ENCODE results near the gene FTL. TPM values are rescaled to one million over a fixed set of nuclear protein-coding genes. Genes with fewer than 3 reads are reported as not detected.

Gene FTL
- total RNA-seq, 2 donors from 2014 or later = 1,643 to 2,467 TPM

DNA sequence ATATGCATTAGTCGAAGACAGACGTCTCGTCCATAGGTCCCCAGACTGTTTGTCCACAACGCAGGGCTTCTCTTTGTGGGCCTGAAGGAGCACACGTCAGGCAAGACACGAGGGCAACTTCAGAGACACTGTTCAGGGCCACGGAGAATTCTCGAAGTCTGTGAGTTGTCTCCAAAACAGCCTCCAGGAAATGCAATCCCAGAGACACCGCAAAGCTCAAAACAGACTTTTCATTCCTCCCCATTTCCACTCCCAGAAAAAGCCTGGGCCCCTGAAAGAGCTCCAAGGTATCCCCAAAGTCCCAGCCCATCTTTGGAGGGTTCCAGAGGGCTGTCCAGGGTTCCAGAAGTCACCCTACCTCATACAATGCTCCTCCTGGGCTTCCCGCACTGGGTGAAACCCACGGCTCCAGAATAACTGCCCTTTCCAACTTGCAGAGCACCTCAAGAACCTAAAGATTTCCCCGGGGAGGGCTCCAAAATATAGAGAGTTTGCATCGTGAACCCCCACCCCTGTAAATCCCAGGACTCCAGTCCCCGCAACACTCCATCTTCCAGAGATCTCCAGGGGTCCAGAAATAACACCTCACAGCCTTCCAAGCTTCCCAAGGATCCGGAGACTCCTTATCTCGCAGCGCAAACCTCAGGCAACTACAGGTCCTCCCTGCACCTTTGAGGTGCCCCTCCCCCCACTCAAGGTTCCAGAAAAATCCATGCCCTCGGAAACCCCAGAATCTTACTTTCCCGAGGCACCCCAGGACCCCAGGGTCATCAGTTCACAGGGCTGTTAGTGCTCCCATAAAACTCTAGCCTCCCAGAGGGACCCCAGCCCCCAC, 687 bp upstream of the FTL start:
- no peaks in the 10 kb centered on the region for H3K27me3 Mint-ChIP-seq
- H3K9me3 Mint-ChIP-seq = no peaks in the 10 kb centered on the region
- DNase-seq (ENCODE audit: low spot score) (no peak), ATAC-seq (no peak)
- H3K27ac Mint-ChIP-seq = peak overlapping the region; percentile 98 to 99
- H3K36me3 Mint-ChIP-seq = peaks cover 7% of the 10 kb centered on the region
- H3K4me3 Mint-ChIP-seq = peak overlapping the region; percentile 100
- H3K4me1 Mint-ChIP-seq (ENCODE audit: low read depth in 2 of 2) = peaks cover 52 to 60% of the 10 kb centered on the region in 2 donors

DNA sequence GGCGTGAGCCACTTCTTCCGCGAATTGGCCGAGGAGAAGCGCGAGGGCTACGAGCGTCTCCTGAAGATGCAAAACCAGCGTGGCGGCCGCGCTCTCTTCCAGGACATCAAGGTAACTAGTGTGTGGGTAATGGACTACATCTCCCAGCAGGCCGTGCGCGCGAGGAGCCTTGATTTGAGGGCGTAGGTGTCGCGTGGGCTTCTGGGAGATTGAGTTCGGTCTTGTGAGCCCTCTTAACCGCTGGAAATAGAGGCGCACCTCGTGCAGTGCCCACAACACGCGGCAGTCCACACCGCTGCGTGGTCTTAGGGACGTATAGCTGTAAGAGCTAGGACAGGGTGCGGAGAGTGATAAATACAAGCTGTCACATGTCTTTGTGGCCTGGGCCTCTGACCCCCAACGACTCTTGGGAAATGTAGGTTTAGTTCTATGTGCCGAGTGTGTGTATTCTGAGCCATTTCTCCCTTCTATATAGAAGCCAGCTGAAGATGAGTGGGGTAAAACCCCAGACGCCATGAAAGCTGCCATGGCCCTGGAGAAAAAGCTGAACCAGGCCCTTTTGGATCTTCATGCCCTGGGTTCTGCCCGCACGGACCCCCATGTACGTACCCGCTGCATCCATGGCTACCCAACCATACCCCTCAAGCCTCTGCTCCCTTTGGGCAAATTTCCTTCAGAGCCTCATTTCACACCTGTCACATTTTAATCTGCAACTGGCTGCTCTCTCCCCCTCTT, 864 bp downstream of the FTL start:
- Mint-ChIP-seq H3K27ac (peak overlapping the region; percentile 98 to 99), H3K4me3 (peak overlapping the region; percentile 100), H3K36me3 (peaks cover 7% of the 10 kb centered on the region), H3K4me1 (ENCODE audit: low read depth in 2 of 2) (peaks cover 55 to 63% of the 10 kb centered on the region in 2 donors), H3K27me3 (no peaks in the 10 kb centered on the region), H3K9me3 (no peaks in the 10 kb centered on the region)
- ATAC-seq (peak; percentile 61 to 66), DNase-seq (ENCODE audit: low spot score) (peak; percentile 89)

DNA sequence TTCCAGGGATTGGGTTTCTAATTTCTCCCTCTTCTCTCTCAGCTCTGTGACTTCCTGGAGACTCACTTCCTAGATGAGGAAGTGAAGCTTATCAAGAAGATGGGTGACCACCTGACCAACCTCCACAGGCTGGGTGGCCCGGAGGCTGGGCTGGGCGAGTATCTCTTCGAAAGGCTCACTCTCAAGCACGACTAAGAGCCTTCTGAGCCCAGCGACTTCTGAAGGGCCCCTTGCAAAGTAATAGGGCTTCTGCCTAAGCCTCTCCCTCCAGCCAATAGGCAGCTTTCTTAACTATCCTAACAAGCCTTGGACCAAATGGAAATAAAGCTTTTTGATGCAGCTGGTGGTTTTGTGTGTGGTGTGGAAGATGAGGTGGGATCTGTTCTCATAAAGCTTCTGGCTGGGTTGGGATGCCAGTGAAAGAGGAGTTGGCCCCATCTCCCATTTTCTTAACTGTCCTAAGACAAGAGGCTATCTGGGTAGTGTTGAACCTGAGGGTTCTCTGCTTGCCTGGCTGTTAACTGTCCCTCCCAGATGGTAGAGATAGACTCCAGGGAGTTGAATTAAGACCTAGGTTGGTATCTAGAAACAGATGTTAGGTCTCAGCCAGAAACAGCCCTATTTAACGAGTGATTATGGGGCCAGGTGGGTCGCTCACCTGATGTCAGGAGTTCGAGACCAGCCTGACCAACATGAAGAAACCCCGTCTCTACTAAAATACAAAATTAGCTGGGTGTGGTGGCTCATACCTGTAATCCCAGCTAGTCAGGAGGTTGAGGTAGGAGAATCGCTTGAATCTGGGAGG, 1.6 kb downstream of the FTL start:
- Mint-ChIP-seq H3K4me3 (peak overlapping the region; percentile 100), H3K36me3 (peaks cover 7% of the 10 kb centered on the region), H3K4me1 (ENCODE audit: low read depth in 2 of 2) (peaks cover 56 to 61% of the 10 kb centered on the region in 2 donors), H3K9me3 (no peaks in the 10 kb centered on the region), H3K27ac (peak overlapping the region; percentile 98 to 99), H3K27me3 (no peaks in the 10 kb centered on the region)
- DNase-seq (ENCODE audit: low spot score) = no peak
- no peak for ATAC-seq

DNA sequence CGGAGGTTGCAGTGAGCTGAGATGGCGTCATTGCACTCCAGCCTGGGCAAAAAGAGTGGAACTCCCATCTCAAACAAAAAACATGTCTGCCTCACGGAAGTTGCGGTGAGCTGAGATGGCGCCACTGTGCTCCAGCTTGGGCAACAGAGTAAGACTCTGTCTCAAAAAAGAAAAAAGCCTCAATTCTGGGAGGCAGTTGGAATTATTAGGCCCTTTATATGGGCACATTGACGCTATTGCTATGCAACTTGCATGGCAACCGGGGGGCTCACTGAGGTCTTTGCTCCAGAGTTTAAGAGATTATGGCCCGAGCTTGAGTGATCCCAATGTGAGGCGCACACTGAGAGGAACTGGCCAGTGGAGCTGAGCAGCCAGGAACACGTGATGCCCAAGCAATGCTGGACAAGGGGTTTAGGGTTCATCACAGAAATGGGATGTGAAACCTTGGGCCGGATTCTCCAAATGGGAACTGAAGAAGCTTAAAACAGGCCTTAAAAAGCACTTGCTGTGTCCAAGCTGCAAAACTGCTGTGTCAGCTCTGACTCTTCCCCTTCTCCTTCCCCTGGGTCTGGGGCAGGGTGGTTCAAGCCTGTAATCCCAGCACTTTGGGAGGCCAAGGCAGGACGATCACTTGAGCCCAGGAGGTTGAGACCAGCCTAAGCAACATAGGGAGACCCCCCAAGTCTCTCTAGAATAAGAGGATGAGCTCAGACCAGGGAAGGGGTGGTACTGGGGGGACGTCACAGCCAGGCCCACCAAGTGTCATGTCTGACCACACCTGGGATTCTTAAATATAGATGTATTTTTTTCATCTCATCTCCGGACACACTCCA, 2.5 kb downstream of the FTL start:
- ATAC-seq (no peak), DNase-seq (ENCODE audit: low spot score) (no peak)
- Mint-ChIP-seq H3K27ac (peak overlapping the region; percentile 86 to 99), H3K4me3 (peak overlapping the region; percentile 100), H3K4me1 (ENCODE audit: low read depth in 2 of 2) (peaks cover 47 to 53% of the 10 kb centered on the region in 2 donors), H3K36me3 (peaks cover 7% of the 10 kb centered on the region), H3K9me3 (no peaks in the 10 kb centered on the region), H3K27me3 (no peaks in the 10 kb centered on the region)

DNA sequence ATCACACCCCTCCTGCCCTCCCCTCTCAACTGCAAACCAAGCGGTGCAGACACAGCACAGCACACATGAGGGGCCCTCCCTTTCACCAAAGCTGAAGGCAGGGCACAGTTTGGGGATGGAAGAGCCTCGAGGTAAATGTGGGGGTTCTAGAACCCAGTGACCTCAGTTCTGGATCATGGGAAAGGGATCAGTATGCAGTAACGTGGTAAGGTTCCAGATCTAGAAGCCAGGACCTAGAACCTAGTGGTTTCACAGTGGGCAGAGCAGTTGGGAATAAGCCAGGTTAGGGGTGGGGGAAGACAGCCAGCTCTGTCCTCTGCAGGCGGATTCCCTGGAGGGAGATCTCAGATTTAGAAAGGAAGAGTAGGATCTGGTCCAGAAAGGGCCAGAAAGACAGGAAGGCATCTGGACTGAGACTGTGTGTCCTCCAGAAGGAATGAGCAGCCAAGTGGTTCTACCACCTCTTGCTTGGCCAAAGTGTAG, 3.1 kb downstream of the FTL start:
- H3K27me3 Mint-ChIP-seq = no peaks in the 10 kb centered on the region
- peaks cover 7% of the 10 kb centered on the region for H3K36me3 Mint-ChIP-seq
- DNase-seq (ENCODE audit: low spot score) (no peak), ATAC-seq (no peak)
- peaks cover 41 to 46% of the 10 kb centered on the region in 2 donors for H3K4me1 Mint-ChIP-seq (ENCODE audit: low read depth in 2 of 2)
- peak overlapping the region; percentile 100 for H3K4me3 Mint-ChIP-seq
- no peaks in the 10 kb centered on the region for H3K9me3 Mint-ChIP-seq
- peak overlapping the region; percentile 18 to 86 for H3K27ac Mint-ChIP-seq

DNA sequence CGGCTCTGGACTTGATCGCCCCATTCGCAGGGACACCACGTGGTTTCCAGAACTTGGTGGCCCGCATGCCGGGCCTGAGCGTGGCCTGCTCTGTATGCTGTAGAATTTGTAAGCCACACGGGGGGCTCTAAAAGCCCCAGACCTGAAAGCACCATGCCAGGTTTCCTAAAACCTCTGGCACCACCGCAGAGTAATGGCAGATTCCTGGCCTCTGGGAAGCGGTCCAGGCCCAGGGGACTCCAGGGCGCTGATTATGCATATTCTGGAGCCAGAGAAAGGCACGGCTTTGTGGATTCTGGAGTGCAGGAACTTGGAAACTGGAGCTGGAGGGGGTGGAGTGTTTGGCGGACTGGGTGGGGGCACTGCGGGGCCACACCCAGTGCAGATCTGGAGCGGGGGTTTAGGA, 3.7 kb downstream of the FTL start:
- Mint-ChIP-seq H3K36me3 (peaks cover 7% of the 10 kb centered on the region), H3K27ac (peak overlapping the region in 1 of 2 donors; percentile 86), H3K9me3 (no peaks in the 10 kb centered on the region)

DNA sequence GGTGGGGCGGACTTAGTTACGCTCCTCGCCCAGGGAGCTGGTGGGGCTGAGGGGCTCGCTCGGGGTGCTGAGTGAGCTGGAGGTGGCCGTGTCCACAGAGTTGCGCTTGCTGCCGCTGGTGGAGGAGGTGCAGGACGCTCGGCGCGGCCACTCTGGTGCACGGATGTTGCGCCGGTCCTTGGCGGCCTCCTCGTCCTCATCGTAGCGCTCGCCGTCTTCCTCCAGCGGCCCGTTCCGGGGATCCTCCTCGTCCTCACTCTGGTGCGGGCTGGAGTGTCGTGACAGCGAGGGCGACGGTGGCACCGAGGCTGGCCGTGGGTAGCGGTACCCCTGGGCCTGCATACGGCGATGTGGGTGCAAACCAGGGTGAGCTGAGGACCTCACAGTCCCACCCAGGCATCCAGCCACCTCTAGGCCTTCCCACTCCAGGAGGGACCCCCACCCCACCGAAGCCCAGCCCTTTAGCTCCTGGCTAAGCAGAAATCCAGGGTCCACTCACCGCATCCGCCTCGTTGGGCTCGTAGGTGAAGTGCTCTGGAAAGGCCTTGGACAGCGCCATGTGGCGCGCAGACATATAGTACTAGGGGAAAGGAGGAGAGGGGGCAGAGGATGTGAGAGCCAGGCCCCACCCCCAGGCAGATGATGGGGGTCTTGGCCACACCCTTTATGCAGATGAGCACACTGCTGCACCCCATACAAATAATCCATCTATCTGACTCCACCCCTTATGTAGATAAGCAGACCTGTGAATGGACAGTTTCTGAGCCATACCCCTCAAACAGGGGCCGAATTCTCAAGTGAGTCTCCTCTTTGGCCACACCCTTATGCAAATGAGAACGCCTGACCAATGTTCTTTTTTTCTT, 4.4 kb downstream of the FTL start:
- DNase-seq (ENCODE audit: low spot score) (no peak), ATAC-seq (peak in 1 of 2 donors; percentile 1)
- H3K27me3 Mint-ChIP-seq = no peaks in the 10 kb centered on the region
- H3K4me3 Mint-ChIP-seq = no peak overlapping the region
- H3K36me3 Mint-ChIP-seq = peaks cover 7% of the 10 kb centered on the region
- no peaks in the 10 kb centered on the region for H3K9me3 Mint-ChIP-seq
- H3K27ac Mint-ChIP-seq = peak overlapping the region in 1 of 2 donors; percentile 86
- peaks cover 28 to 35% of the 10 kb centered on the region in 2 donors for H3K4me1 Mint-ChIP-seq (ENCODE audit: low read depth in 2 of 2)

More for the DNA sequence above, 3.7 kb downstream of the FTL start:
- H3K27me3 Mint-ChIP-seq = no peaks in the 10 kb centered on the region
- H3K4me1 Mint-ChIP-seq (ENCODE audit: low read depth in 2 of 2) = peaks cover 35 to 42% of the 10 kb centered on the region in 2 donors
- no peak overlapping the region for H3K4me3 Mint-ChIP-seq
- no peak for DNase-seq (ENCODE audit: low spot score)
- no peak for ATAC-seq

DNA sequence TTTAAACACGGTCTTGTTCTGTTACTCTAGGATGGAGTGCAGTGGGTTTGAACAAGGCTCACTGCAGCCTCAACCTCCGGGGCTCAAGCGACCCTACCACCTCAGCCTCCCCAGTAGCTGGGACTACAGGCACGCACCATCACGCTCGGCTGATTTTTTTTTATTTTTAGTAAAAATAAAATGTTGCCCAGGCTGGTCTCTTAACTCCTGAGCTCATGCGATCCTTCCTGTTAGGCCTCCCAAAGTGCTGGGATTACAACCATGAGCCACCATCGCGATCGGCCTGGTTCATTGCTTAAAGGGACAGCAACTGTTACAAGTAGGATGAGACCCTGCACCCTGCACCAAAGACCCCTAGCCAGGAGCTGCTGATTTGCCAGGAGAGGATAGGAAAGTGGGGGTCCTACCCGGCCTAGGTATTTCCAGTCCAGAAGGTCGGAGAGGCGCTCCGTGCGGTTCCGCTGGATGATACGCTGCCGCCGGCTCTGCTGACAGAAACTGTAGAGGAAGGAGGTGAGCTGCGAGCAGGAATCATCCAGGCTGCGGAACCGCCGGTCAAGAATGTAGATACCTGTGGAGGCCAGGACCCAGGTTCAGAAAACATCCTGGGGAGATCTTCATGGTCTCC, 5.1 kb downstream of the FTL start:
- H3K27ac Mint-ChIP-seq = no peak overlapping the region
- H3K4me1 Mint-ChIP-seq (ENCODE audit: low read depth in 2 of 2) = peaks cover 21 to 28% of the 10 kb centered on the region in 2 donors
- H3K36me3 Mint-ChIP-seq = peaks cover 7% of the 10 kb centered on the region
- no peak overlapping the region for H3K4me3 Mint-ChIP-seq
- ATAC-seq (no peak), DNase-seq (ENCODE audit: low spot score) (no peak)
- no peaks in the 10 kb centered on the region for H3K9me3 Mint-ChIP-seq
- no peaks in the 10 kb centered on the region for H3K27me3 Mint-ChIP-seq

DNA sequence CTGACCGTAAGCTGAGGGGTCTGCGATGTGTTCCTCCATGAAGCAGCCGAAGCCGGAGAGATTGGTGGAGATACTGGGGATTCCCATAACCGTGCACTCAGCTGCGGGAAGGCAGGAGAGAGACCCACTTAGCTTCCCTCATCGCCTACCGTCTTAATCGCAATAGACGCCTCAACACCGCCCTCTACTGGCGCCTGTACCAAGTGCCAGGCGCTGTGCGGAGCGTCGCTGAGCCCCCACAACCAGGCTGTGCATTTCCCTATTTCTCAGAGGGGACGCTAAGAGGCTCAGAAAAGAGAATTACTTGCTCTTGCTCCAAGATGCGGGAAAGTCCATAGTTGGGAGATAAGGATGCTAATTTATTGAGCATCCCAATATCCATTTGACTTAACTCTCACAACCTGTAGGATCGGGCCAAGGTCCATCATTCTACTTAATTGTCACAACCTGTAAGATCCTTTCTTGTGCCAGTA, 5.8 kb downstream of the FTL start:
- H3K4me3 Mint-ChIP-seq = no peak overlapping the region
- ATAC-seq = peak; percentile 63 to 69
- H3K4me1 Mint-ChIP-seq (ENCODE audit: low read depth in 2 of 2) = peaks cover 15 to 21% of the 10 kb centered on the region in 2 donors
- H3K27me3 Mint-ChIP-seq = no peaks in the 10 kb centered on the region
- peak; percentile 78 for DNase-seq (ENCODE audit: low spot score)
- H3K36me3 Mint-ChIP-seq = peaks cover 7% of the 10 kb centered on the region
- no peaks in the 10 kb centered on the region for H3K9me3 Mint-ChIP-seq
- peak overlapping the region in 1 of 2 donors; percentile 67 for H3K27ac Mint-ChIP-seq

DNA sequence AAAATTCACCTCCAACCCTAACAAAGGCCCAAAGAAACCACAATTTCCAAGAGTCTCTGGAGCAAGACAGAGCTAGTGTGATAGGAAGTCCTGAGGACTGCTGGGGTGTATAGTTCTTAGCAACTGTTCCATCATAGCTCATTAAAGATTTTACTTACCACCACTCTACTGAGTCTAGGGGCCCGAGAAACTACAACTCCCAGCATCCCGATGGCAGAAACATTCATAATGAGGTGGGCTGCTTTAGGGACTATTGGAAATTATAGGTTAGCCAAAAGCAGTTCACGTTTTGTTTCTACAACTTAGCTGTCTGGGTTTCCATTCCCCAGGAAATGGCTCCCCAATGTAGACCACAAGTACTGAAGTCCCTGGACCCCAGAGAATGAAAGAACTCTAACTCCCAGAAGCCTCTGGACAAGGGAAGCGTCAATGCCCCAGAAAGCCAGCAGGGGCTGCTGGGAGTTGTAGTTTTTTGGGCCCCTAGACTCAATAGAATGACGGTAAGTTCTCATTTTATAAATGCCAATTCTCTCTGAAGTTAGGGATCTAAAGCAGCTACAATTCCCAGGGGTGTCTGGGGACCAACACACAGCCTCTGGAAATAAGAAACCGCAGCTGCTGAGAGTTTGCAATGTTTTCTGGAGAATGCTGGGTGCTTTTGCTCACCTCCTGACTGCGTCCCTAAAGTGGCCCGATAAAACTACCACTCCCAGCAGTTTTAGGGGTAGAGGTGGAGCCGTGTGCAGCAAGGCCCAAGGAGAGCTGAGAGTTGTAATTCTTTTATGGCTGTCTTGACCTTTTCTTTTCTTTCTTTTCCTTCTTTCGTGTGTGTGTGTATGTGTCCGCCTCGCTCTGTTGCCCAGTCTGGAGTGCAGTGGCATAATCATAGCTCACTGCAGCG, 11.1 kb downstream of the FTL start:
- H3K27ac Mint-ChIP-seq = no peak overlapping the region
- DNase-seq (ENCODE audit: low spot score) = no peak

DNA sequence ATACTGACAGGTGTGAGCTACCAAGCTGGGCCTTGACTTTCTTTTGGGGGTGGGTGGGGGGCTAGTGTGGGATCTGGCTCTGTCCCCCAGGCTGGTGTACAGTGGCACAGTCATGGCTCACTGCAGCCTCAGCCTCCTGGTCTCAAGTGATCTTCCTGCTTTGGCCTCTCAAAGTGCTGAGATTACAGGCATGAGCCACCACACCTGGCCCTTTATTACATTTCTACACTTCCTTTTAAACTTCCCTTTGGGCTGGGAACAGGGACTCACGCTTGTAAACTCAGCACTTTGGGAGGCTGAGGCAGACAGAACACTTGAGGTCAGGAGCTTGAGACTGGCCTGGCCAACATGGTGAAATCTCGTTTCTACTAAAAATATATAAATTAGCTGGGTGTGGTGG, 12.0 kb downstream of the FTL start:
- no peaks in the 10 kb centered on the region for H3K9me3 Mint-ChIP-seq
- H3K27ac Mint-ChIP-seq = no peak overlapping the region
- no peak overlapping the region for H3K4me3 Mint-ChIP-seq
- no peak for ATAC-seq
- H3K27me3 Mint-ChIP-seq = no peaks in the 10 kb centered on the region
- peaks cover 5 to 7% of the 10 kb centered on the region in 2 donors for H3K4me1 Mint-ChIP-seq (ENCODE audit: low read depth in 2 of 2)
- H3K36me3 Mint-ChIP-seq = peaks cover 6% of the 10 kb centered on the region
- DNase-seq (ENCODE audit: low spot score) = no peak

More for the DNA sequence above, 11.1 kb downstream of the FTL start:
- no peaks in the 10 kb centered on the region for H3K27me3 Mint-ChIP-seq
- peaks cover 6% of the 10 kb centered on the region for H3K36me3 Mint-ChIP-seq
- peaks cover 5 to 7% of the 10 kb centered on the region in 2 donors for H3K4me1 Mint-ChIP-seq (ENCODE audit: low read depth in 2 of 2)
- peak in 1 of 2 donors; percentile 51 for ATAC-seq
- no peaks in the 10 kb centered on the region for H3K9me3 Mint-ChIP-seq
- no peak overlapping the region for H3K4me3 Mint-ChIP-seq
